Neuron (in vitro differentiated cells): Measurements from ENCODE around the gene IDH2.

Source experiments
- H2AFZ ChIP-seq: one replicate; pipeline ENCODE4 v1.6.1; 2013; ENCODE audit warnings: low read depth, mild to moderate bottlenecking, inconsistent platforms, low read length, moderate library complexity
- H3K27me3 ChIP-seq: one replicate; pipeline ENCODE4 v1.6.1; 2013; ENCODE audit warnings: low read length; ENCODE audit not compliant: insufficient read depth
- H3K36me3 ChIP-seq: one replicate; pipeline ENCODE4 v1.6.1; 2013; ENCODE audit warnings: low read length; ENCODE audit not compliant: insufficient read depth
- H3K4me1 ChIP-seq: one replicate; pipeline ENCODE4 v1.6.1; 2013; ENCODE audit warnings: low read length; ENCODE audit not compliant: insufficient read depth
- H3K4me3 ChIP-seq: 2 replicates; pipeline ENCODE4 v1.5.1; 2013; ENCODE audit warnings: mild to moderate bottlenecking, low read length, moderate library complexity
- H3K9me3 ChIP-seq: one replicate; pipeline ENCODE4 v1.6.1; 2013; ENCODE audit warnings: low read length

The IDH2 gene

GRCh38 chr15:90105521-90105920 is 3.3 kb upstream of the IDH2 start:
- no peaks in the 10 kb centered on the region for H3K27me3 ChIP-seq
- no peak overlapping the region for H2AFZ ChIP-seq
- no peaks in the 10 kb centered on the region for H3K9me3 ChIP-seq
- H3K36me3 ChIP-seq = no peaks in the 10 kb centered on the region
- peaks cover 19% of the 10 kb centered on the region for H3K4me1 ChIP-seq
- no peak overlapping the region for H3K4me3 ChIP-seq

DNA sequence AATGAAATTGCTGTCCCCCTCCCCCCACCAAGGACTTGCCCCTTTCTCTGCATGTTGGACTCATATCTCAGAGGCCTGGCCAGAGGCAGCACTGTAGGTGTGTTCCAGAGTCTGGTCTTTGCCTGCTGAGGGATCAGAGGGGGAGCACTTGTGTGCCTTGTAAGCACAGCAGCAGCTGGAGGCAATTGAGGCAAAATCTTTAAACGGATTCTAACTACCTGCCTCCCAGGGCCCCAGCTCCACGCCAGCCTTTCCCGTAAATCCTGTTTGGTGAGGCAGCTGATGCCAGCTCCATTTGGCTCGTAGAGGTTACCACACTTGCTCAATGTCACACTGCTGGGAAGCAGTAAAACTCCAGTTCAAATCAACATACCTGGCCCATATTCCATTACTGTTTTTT is 2.3 kb upstream of the IDH2 start:
- Histone ChIP-seq H3K27me3 (no peaks in the 10 kb centered on the region), H2AFZ (no peak overlapping the region), H3K9me3 (no peaks in the 10 kb centered on the region), H3K36me3 (no peaks in the 10 kb centered on the region), H3K4me3 (no peak overlapping the region), H3K4me1 (peaks cover 27% of the 10 kb centered on the region)

GRCh38 chr15:90103701-90104329 is 1.5 kb upstream of the IDH2 start:
- H3K9me3 ChIP-seq = no peaks in the 10 kb centered on the region
- no peak overlapping the region for H2AFZ ChIP-seq
- peaks cover 28% of the 10 kb centered on the region for H3K4me1 ChIP-seq
- H3K4me3 ChIP-seq = no peak overlapping the region
- H3K27me3 ChIP-seq = no peaks in the 10 kb centered on the region
- H3K36me3 ChIP-seq = no peaks in the 10 kb centered on the region

GRCh38 chr15:90101130-90101968 is 919 bp downstream of the IDH2 start:
- Histone ChIP-seq H3K27me3 (no peaks in the 10 kb centered on the region), H3K9me3 (no peaks in the 10 kb centered on the region), H3K36me3 (no peaks in the 10 kb centered on the region), H2AFZ (peak overlapping the region; percentile 59), H3K4me1 (peaks cover 20% of the 10 kb centered on the region), H3K4me3 (peak overlapping the region; percentile 75)

DNA sequence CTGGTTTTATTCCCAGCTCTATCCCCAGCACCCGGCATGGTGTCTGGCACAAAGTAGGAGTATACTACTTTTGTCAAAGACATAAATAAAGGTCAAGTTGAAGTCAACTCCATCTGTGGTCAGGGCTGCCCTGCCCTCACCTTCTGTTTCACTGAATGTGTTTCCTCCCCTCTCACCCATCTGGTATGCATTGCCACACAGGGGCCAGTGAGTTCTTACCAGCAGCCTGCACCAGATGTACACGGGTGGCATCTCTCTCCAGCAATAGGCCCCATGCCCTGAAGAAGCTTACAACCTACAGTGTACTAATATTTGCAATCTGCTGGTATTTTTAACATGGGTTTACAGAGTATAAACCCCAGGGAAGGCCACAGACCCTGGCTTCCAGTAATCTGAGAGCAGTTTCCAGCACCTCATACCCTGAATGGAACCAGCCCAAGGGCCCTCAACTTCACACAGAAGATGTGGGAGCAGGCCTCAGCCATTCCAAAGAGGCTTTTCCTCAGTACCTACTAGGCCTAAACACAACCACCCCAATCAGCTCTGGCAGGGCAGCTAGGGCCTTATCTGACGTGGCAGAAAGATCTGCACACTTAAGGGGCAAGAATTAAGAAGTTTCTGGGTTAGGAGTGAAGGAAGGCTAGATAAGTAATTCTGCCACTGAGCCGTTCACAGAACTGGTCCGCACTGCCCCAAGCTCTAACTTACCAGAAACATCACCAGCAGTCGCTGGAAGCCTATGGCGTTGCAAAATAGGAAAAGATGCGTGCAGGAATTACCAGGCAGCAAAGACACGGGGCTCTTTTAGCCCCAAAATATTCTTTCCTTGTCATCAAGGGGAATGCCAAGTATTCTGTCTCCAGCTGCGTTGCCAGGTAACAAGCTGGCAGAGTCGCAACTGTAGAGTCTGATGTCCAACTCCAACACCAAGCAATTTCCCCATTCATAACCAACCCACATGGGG is 2.1 kb downstream of the IDH2 start:
- no peaks in the 10 kb centered on the region for H3K36me3 ChIP-seq

GRCh38 chr15:90099072-90099867 is 3.0 kb downstream of the IDH2 start:
- no peaks in the 10 kb centered on the region for H3K9me3 ChIP-seq
- peaks cover 19% of the 10 kb centered on the region for H3K4me1 ChIP-seq
- H2AFZ ChIP-seq = no peak overlapping the region
- H3K4me3 ChIP-seq = no peak overlapping the region
- no peaks in the 10 kb centered on the region for H3K27me3 ChIP-seq
- no peaks in the 10 kb centered on the region for H3K36me3 ChIP-seq

More for the DNA sequence above, 2.1 kb downstream of the IDH2 start:
- no peak overlapping the region for H2AFZ ChIP-seq
- H3K4me1 ChIP-seq = peaks cover 19% of the 10 kb centered on the region
- H3K27me3 ChIP-seq = no peaks in the 10 kb centered on the region
- no peaks in the 10 kb centered on the region for H3K9me3 ChIP-seq
- no peak overlapping the region for H3K4me3 ChIP-seq

- Histone ChIP-seq H3K27me3 (no peaks in the 10 kb centered on the region), H3K4me1 (peaks cover 19% of the 10 kb centered on the region), H3K36me3 (peaks cover under 1% of the 10 kb centered on the region), H2AFZ (no peak overlapping the region), H3K4me3 (no peak overlapping the region), H3K9me3 (peaks cover 2% of the 10 kb centered on the region)
These were observed 4.8 kb downstream of the IDH2 start for GRCh38 chr15:90097475-90097874.

DNA sequence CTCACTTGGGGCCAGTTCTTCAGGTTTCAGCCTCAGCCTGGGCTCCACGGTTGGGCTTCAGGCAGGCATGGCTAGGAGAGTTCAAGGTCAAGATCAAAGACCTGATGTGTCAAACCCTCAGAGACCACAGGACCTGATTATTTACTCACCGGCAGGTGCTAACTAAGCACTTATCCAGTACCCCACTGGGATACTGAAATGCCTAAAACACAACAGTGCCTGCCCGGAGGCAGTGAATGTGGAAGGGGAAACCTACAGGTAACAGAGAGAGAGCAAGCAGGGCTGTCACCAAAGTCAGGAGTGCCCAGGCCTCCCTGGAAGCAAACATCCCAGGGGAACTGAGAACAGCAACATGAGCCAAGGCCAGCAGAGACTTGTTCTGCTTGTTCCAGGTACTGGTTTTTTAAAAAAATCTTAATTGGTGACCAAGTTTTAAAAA is 6.7 kb downstream of the IDH2 start:
- Histone ChIP-seq H3K27me3 (no peaks in the 10 kb centered on the region), H3K9me3 (peaks cover 7% of the 10 kb centered on the region), H2AFZ (no peak overlapping the region), H3K4me3 (no peak overlapping the region), H3K4me1 (peaks cover 9% of the 10 kb centered on the region), H3K36me3 (peaks cover 14% of the 10 kb centered on the region)

- peaks cover 7% of the 10 kb centered on the region for H3K9me3 ChIP-seq
- no peak overlapping the region for H2AFZ ChIP-seq
- H3K27me3 ChIP-seq = no peaks in the 10 kb centered on the region
- no peak overlapping the region for H3K4me3 ChIP-seq
- peaks cover 47% of the 10 kb centered on the region for H3K36me3 ChIP-seq
- no peaks in the 10 kb centered on the region for H3K4me1 ChIP-seq
These were observed 10.9 kb downstream of the IDH2 start for GRCh38 chr15:90091156-90091931.

DNA sequence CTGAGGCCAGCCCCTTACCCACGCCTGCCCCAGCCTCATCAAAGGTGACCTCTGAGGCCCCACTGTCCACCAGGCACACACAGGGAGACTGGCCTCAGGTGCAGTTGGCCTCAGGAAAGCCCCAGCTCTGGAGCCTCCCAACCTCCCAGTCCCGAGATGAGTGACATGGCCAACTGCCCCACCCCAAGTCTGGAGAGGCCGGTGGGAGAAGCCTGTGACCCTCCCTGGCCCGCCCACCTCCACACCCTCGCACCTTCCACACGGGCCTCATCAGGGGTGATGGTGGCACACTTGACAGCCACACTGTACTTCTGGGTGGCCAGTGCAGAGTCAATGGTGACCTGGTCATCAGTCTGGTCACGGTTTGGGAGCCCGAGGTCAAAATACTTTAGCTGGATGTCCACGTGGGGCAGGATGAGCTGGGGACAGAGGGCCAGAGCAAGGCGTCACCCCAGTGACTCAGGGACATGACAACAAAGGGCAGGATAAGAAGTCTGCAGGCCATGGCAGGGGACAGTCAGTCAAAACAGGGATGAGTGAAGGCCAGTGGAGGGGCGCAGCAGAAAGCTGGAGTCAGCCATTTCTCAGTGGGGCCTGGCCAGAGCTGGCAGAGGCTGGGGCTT is 11.9 kb downstream of the IDH2 start:
- Histone ChIP-seq H3K4me1 (no peaks in the 10 kb centered on the region), H3K9me3 (peaks cover 7% of the 10 kb centered on the region), H3K36me3 (peaks cover 51% of the 10 kb centered on the region), H2AFZ (no peak overlapping the region), H3K4me3 (no peak overlapping the region), H3K27me3 (no peaks in the 10 kb centered on the region)

GRCh38 chr15:90087454-90088154 is 14.7 kb downstream of the IDH2 start:
- H3K4me3 ChIP-seq = no peak overlapping the region
- H3K27me3 ChIP-seq = no peaks in the 10 kb centered on the region
- H2AFZ ChIP-seq = no peak overlapping the region
- peaks cover 4% of the 10 kb centered on the region for H3K9me3 ChIP-seq
- no peaks in the 10 kb centered on the region for H3K4me1 ChIP-seq
- peaks cover 69% of the 10 kb centered on the region for H3K36me3 ChIP-seq
